Ovary (tissue), 9 donors: Measurements from ENCODE around the gene KLHL3. TPM values are rescaled to one million over a fixed set of nuclear protein-coding genes. Genes with fewer than 3 reads are reported as not detected.

Source experiments
- DNase-seq, 5 donors: peaks; one replicate each; pipeline ENCODE4 v3.0.0-alpha.2; 2019 to 2020
- H3K27ac ChIP-seq, 2 donors: fragments of 200-600 bp; one replicate each; pipeline versions ENCODE4 v1.5.1 to v1.8.0; 2019 to 2022
- H3K27me3 ChIP-seq: fragments of 200-600 bp; one replicate; pipeline ENCODE4 v1.8.0; 2022
- H3K36me3 ChIP-seq: fragments of 200-600 bp; sonication (generic); one replicate; pipeline ENCODE4 v1.5.1; 2019
- H3K4me1 ChIP-seq: one replicate; pipeline ENCODE4 v1.8.1; 2013; ENCODE audit warnings: mild to moderate bottlenecking, moderate library complexity; ENCODE audit not compliant: insufficient read depth
- H3K4me3 ChIP-seq: fragments of 200-600 bp; sonication (generic); one replicate; pipeline ENCODE4 v1.5.1; 2017
- H3K9me3 ChIP-seq, 2 donors: fragments of 200-600 bp in 1 of 2; sonication (generic) in 1 of 2; one replicate each; pipeline versions ENCODE4 v1.5.1 to v1.8.1; 2013 to 2019; ENCODE audit warnings: mild to moderate bottlenecking in 1 of 2, moderate library complexity in 1 of 2
- EP300 ChIP-seq: sonication (generic); formaldehyde crosslinking; IDR thresholded peaks from one replicate; pipeline ENCODE4 v1.6.1; 2017; ENCODE audit warnings: antibody characterized with exemption
- POLR2A ChIP-seq: fragments of 450-650 bp; IDR thresholded peaks from one replicate; pipeline ENCODE4 v1.6.1; 2017; ENCODE audit warnings: antibody characterized with exemption, mild to moderate bottlenecking, moderate library complexity
- WGBS, 3 donors: extraction: QIAGEN DNeasy Blood & Tissue Kit in 1 of 3; methylation state at CpG; one replicate each; pipeline versions ENCODE4 v1.1.5 to v1.1.7; 2013 to 2017; 5-methylcytosine and 5-hydroxymethylcytosine counted together
- intact Hi-C, 4 donors: fragments of 100-400 bp; cut with DNase I; formaldehyde crosslinking; loops; one replicate each; pipeline versions ENCODE4 v1.11.0 to v1.15.1; 2022 to 2023
- polyA plus RNA-seq, 2 donors: library from polyadenylated mRNA; stranded (reverse); fragments of 200-250 nt in 1 of 2; fragments of 350-450 nt in 1 of 2; fragmentation: Illumina TruSeq in 1 of 2; extraction: RNeasy Lipid Tissue Mini Kit (QIAGEN cat#74804) in 1 of 2; gene quantifications; one replicate each; pipeline ENCODE4 v1.2.3, GENCODE V29; 2013 to 2014
- total RNA-seq, 7 donors: library from RNA; depleted of rRNA in 2 of 7; stranded (reverse); fragments of >200 nt in 2 of 7; fragmentation: NEBNext Ultra II Directional in 3 of 7; extraction: Animal tissue kit (Norgen Biotek cat#: 25700) in 3 of 7; gene quantifications; one replicate each; pipeline versions ENCODE4 v1.1.0 to v1.2.4, GENCODE V29; 2016 to 2023
- TF ChIP-seq, protein P1 (sequence below), 3 donors: fragments of 450-650 bp in 2 of 3; fragments of 200-600 bp in 1 of 3; IDR thresholded peaks; one replicate each; pipeline versions ENCODE4 v1.5.1 to v1.8.0; 2016 to 2022; ENCODE audit warnings: antibody characterized with exemption in 3 of 3, mild to moderate bottlenecking in 1 of 3
- donor health status: DM: no; HTN: no; CAD: no; lungs with moderate emphysema.
- donor health status: DM: no; HTN: no; CAD: no.
- donor health status: Bipolar disorder and iron deficiency.
- donor health status: DM: yes; HTN: yes; CAD: no.
- donor health status: DM: no; HTN: no; CAD: no.
- donor health status: DM: yes; HTN: yes; CAD: no.

KLHL3 gene
- total and polyA plus RNA-seq, 9 donors = 2.9 to 15.7 (median 8.7) TPM

DNA sequence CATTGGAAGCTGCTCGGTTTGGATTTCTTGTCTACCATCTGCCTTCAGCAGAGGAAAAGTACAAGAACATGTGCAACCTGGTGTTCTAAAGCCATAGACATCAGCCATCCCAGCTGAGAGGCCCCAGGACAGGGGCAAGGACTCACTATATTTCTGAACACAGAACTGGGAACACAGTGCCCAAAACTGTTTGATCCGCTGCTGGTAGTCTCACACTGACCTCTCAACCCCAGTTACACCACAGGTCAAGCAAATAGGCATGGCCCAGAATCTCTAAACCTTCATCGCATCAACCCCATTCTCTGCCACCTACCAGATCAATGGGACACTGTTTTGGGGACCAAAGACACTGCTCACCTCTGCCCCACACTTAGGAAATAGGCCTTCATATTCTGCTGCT lies 2.0 kb downstream of the KLHL3 start:
- no peak overlapping the region for H3K27ac ChIP-seq

DNA sequence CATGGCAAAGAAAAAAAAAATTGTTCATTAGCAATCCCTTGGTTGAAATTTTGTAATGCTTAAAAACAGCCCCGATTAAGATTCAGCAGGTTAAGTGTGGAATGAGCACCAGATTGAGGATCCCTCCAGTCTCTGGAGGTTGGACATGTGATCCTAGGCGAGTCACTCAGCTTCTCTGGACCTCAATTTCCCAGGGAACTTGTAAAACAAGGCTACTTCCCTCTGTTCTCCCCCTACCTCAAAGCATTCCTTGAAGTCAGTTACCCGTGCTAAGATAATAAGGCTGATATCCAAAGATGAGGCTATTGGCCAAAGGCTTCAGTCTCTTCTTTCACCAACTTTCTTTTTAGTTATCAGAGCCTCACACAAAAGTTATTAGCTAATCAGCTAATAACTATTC lies 2.9 kb downstream of the KLHL3 start:
- intact Hi-C loops = no loop called here
- no peak overlapping the region for H3K4me3 ChIP-seq
- H3K27me3 ChIP-seq = no peaks in the 10 kb centered on the region
- H3K36me3 ChIP-seq = no peaks in the 10 kb centered on the region
- no peak for TF ChIP-seq POLR2A
- TF ChIP-seq, protein P1, sequence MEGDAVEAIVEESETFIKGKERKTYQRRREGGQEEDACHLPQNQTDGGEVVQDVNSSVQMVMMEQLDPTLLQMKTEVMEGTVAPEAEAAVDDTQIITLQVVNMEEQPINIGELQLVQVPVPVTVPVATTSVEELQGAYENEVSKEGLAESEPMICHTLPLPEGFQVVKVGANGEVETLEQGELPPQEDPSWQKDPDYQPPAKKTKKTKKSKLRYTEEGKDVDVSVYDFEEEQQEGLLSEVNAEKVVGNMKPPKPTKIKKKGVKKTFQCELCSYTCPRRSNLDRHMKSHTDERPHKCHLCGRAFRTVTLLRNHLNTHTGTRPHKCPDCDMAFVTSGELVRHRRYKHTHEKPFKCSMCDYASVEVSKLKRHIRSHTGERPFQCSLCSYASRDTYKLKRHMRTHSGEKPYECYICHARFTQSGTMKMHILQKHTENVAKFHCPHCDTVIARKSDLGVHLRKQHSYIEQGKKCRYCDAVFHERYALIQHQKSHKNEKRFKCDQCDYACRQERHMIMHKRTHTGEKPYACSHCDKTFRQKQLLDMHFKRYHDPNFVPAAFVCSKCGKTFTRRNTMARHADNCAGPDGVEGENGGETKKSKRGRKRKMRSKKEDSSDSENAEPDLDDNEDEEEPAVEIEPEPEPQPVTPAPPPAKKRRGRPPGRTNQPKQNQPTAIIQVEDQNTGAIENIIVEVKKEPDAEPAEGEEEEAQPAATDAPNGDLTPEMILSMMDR (IDR thresholded peaks at IDR 0.05) = no peak
- TF ChIP-seq EP300 = no peak
- no peaks in the 10 kb centered on the region for H3K9me3 ChIP-seq
- peaks cover 2% of the 10 kb centered on the region for H3K4me1 ChIP-seq
- DNase-seq = no peak
- no peak overlapping the region for H3K27ac ChIP-seq
- 89 to 93% (median 90%) methylated on average over 3 of the region's 3 CpGs for WGBS, 3 donors

More for the DNA sequence above, 2.0 kb downstream of the KLHL3 start:
- 88 to 94% (median 93%) methylated on average over 3 of the region's 3 CpGs for WGBS, 3 donors
- H3K4me3 ChIP-seq = no peak overlapping the region
- intact Hi-C loops = no loop called here
- TF ChIP-seq, protein P1 (IDR thresholded peaks at IDR 0.05) = no peak
- TF ChIP-seq EP300 (no peak), POLR2A (no peak)
- no peaks in the 10 kb centered on the region for H3K27me3 ChIP-seq
- H3K9me3 ChIP-seq = no peaks in the 10 kb centered on the region
- DNase-seq = no peak
- H3K36me3 ChIP-seq = no peaks in the 10 kb centered on the region
- peaks cover 2% of the 10 kb centered on the region for H3K4me1 ChIP-seq

DNA sequence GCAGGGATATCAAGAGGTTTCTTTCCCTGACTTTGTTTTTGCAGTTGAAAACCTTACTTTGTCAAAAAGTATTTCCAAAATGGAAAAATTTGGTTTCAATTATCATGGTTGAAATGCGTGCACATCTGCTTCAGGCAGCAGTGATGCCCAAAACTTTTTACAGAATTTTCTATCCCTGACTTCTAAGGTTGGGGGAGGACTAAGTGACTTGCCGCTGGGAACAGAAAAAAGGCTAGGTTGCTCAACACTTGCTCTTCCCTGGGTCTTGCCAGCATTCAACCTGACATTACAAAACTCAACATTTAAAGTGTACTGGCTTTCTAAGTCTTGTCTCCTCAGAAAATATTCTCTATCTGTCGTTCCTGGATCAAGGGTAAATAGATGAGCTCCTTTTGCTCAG lies 4.7 kb downstream of the KLHL3 start:
- Histone ChIP-seq H3K4me3 (no peak overlapping the region), H3K4me1 (peaks cover 2% of the 10 kb centered on the region), H3K9me3 (no peaks in the 10 kb centered on the region), H3K27ac (no peak overlapping the region), H3K36me3 (no peaks in the 10 kb centered on the region), H3K27me3 (no peaks in the 10 kb centered on the region)
- no peak for DNase-seq
- TF ChIP-seq EP300 (no peak), POLR2A (no peak)
- TF ChIP-seq, protein P1 (IDR thresholded peaks at IDR 0.05) = no peak
- WGBS, 3 donors = 66 to 79% (median 66%) methylated on average over 3 of the region's 3 CpGs
- intact Hi-C loops = no loop called here

GRCh38 chr5:137730336-137730735 lies 5.6 kb downstream of the KLHL3 start:
- Histone ChIP-seq H3K27me3 (no peaks in the 10 kb centered on the region), H3K4me1 (peaks cover 2% of the 10 kb centered on the region), H3K36me3 (no peaks in the 10 kb centered on the region), H3K4me3 (no peak overlapping the region), H3K27ac (no peak overlapping the region), H3K9me3 (no peaks in the 10 kb centered on the region)
- DNase-seq = no peak
- intact Hi-C loops = no loop called here
- TF ChIP-seq, protein P1 (IDR thresholded peaks at IDR 0.05) = no peak
- no peak for TF ChIP-seq POLR2A
- no peak for TF ChIP-seq EP300

- DNase-seq = no peak
- Histone ChIP-seq H3K4me3 (no peak overlapping the region), H3K27ac (no peak overlapping the region), H3K36me3 (no peaks in the 10 kb centered on the region), H3K27me3 (no peaks in the 10 kb centered on the region), H3K4me1 (no peaks in the 10 kb centered on the region), H3K9me3 (no peaks in the 10 kb centered on the region)
- intact Hi-C loops = no loop called here
- WGBS, 3 donors = 90 to 96% (median 94%) methylated on average over 1 of the region's 1 CpG
- TF ChIP-seq EP300 (no peak), POLR2A (no peak)
- TF ChIP-seq, protein P1 (IDR thresholded peaks at IDR 0.05) = no peak
Measured at GRCh38 chr5:137728048-137728447, 7.8 kb downstream of the KLHL3 start.
